Sigmoid colon (tissue), 7 donors: ENCODE measurements around the gene IL21R. TPM values are rescaled to one million over a fixed set of nuclear protein-coding genes. Genes with fewer than 3 reads are reported as not detected.

Source experiments
- DNase-seq: peaks from one replicate; pipeline ENCODE4 v3.0.0-alpha.2; 2019
- H3K27ac ChIP-seq, 4 donors: fragments of 200-600 bp; sonication (generic); one replicate each; pipeline ENCODE4 v1.5.1; 2016 to 2019; ENCODE audit warnings: mild to moderate bottlenecking in 1 of 4
- H3K27me3 ChIP-seq, 3 donors: fragments of 200-600 bp; sonication (generic); one replicate each; pipeline ENCODE4 v1.5.1; 2019; ENCODE audit warnings: mild to moderate bottlenecking in 1 of 3
- H3K36me3 ChIP-seq, 4 donors: fragments of 200-600 bp; sonication (generic); one replicate each; pipeline ENCODE4 v1.5.1; 2016 to 2019
- H3K4me1 ChIP-seq, 4 donors: fragments of 200-600 bp; sonication (generic); one replicate each; pipeline ENCODE4 v1.5.1; 2017 to 2019
- H3K4me3 ChIP-seq, 4 donors: fragments of 200-600 bp; sonication (generic); one replicate each; pipeline ENCODE4 v1.5.1; 2017 to 2019; ENCODE audit warnings: mild to moderate bottlenecking in 2 of 4, moderate library complexity in 1 of 4
- H3K9me3 ChIP-seq, 4 donors: fragments of 200-600 bp in 3 of 4; sonication (generic) in 3 of 4; one replicate each; pipeline versions ENCODE4 v1.5.1 to v1.6.1; 2013 to 2019
- CTCF ChIP-seq, 4 experiments: fragments of 450-650 bp in 3 of 4; fragments of 200-600 bp in 1 of 4; IDR thresholded peaks; one replicate each; pipeline ENCODE4 v1.5.1; 2016 to 2019; ENCODE audit warnings: antibody characterized with exemption in 4 of 4, mild to moderate bottlenecking in 3 of 4, moderate library complexity in 2 of 4
- EP300 ChIP-seq, 4 donors: sonication (generic); formaldehyde crosslinking; IDR thresholded peaks; one replicate each; pipeline ENCODE4 v1.6.1; 2017; ENCODE audit warnings: antibody characterized with exemption in 4 of 4
- POLR2A ChIP-seq, 2 donors: fragments of 450-650 bp; IDR thresholded peaks; one replicate each; pipeline ENCODE4 v1.6.1; 2016; ENCODE audit warnings: antibody characterized with exemption in 2 of 2, mild to moderate bottlenecking in 2 of 2, moderate library complexity in 2 of 2
- POLR2AphosphoS5 ChIP-seq, 4 donors: sonication (generic); formaldehyde crosslinking; IDR thresholded peaks; one replicate each; pipeline ENCODE4 v1.6.1; 2017; ENCODE audit warnings: antibody characterized with exemption in 4 of 4
- WGBS, 2 donors: extraction: QIAGEN DNeasy Blood & Tissue Kit; methylation state at CpG; one replicate each; pipeline ENCODE4 v1.1.7; 2013; 5-methylcytosine and 5-hydroxymethylcytosine counted together
- intact Hi-C: fragments of 100-400 bp; cut with DNase I; formaldehyde crosslinking; loops from one replicate; pipeline ENCODE4 v1.15.1; 2023
- polyA plus RNA-seq, 3 donors: library from polyadenylated mRNA; stranded (reverse); fragments of 200-250 nt; gene quantifications; one replicate each; pipeline ENCODE4 v1.2.3, GENCODE V29; 2013
- total RNA-seq, 4 donors: library from RNA; depleted of rRNA; stranded (reverse); fragments of >200 nt; gene quantifications; one replicate each; pipeline ENCODE4 v1.1.0, GENCODE V29; 2016
- donor health status: healthy with polysubstance abuse.
- donor health status: Bipolar disorder and iron deficiency.
- donor health status: healthy.

IL21R gene
- total and polyA plus RNA-seq, 7 donors: under 0.01 to 7.9 (median 0.27) TPM; not detected in 2

DNA sequence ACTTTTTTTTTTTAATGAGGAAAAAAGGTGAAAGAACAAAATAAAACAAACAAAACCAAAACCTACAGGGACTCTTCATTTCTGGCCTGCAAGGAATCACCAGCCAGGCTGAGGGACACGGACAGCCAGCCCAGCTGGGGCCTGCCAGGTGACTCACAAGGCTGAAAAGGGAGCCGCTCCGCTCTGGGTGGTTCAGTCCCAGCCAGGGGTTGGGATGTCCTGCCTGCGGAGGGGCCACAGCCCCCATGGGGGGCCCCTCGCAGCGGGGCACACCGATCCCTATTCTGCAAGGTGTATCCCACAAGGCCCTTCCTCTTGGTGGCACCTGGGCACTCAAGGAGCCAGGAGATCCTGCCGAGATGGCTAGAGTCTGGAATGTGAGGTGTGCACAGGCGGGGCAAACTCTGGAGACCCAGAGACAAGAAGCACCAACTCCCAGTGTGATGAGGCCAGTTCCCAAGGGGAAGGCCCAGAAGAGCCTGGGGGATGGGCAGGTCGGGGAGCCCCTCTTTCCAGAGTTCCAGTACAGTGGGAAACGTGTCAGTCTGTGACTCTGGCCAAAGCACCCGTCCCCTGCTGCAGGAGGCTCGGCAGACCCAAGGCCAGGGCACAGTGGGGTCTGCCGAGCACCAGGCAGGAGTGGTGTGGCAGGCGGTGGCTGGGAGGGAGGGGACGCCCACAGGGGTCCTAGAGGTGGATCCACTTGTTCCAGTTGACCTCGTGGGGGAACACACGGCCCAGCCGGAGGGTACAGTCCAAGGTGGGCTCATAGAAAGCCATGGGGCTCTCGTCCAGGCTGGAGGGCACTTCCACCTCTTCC, 58.9 kb downstream of the IL21R start:
- TF ChIP-seq EP300 (IDR thresholded peaks at IDR 0.05) (no peak), CTCF (IDR thresholded peaks at IDR 0.05) (no peak), POLR2AphosphoS5 (IDR thresholded peaks at IDR 0.05) (no peak)
- Histone ChIP-seq H3K36me3 (peaks cover 11 to 62% (median 44%) of the 10 kb centered on the region in 4 donors), H3K4me3 (no peak overlapping the region), H3K9me3 (no peaks in the 10 kb centered on the region), H3K27ac (peak overlapping the region in 1 of 4 donors; percentile 7), H3K27me3 (no peaks in the 10 kb centered on the region), H3K4me1 (no peaks in the 10 kb centered on the region)
- intact Hi-C loops: no loop called here
- WGBS, 2 donors: 83 to 88% methylated on average over 20 of the region's 20 CpGs
- no peak for DNase-seq

DNA sequence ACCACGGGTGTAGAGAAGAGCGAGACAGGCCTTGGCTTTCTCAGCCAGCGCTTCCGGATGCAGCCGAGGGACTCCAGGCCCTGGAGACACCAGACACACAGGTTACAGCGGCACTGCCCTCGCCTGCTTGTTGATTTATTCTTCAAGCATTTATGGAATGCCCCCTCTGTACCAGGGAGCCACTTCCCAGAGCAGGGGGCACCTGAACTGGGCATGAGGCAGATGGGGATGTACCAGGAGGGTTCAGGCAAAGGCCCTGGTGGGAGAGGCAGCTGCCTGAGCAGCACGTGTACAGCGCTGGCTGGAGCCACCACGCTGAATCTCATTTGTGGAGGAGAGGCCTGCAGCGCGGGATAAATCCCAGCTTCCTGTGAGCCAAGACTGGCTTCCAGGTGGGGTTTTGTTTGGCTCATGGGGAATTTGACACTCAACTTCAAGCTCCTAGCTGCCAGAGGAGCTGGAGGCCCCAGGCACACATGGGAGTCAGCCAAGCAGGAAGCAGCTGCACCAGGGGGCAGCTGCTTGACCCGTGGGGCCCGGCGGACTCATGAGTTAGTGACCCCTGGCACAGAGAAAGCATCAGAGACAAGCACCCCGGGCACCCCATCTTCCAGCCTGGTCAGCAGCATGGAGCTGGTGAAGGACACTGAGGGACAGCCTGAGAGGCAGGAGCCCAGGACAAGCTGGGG, 59.7 kb downstream of the IL21R start:
- no peak for TF ChIP-seq POLR2A (IDR thresholded peaks at IDR 0.05)
- TF ChIP-seq CTCF (IDR thresholded peaks at IDR 0.05): no peak
- no peak for TF ChIP-seq POLR2AphosphoS5 (IDR thresholded peaks at IDR 0.05)
- TF ChIP-seq EP300 (IDR thresholded peaks at IDR 0.05): no peak
- H3K4me1 ChIP-seq: no peaks in the 10 kb centered on the region
- peaks cover 11 to 69% (median 50%) of the 10 kb centered on the region in 4 donors for H3K36me3 ChIP-seq
- no peak overlapping the region for H3K4me3 ChIP-seq
- peak overlapping the region in 1 of 4 donors; percentile 7 for H3K27ac ChIP-seq
- DNase-seq: no peak
- H3K9me3 ChIP-seq: no peaks in the 10 kb centered on the region
- no peaks in the 10 kb centered on the region for H3K27me3 ChIP-seq
- intact Hi-C loops: no loop called here
- WGBS, 2 donors: 87 to 88% methylated on average over 16 of the region's 16 CpGs

- H3K36me3 ChIP-seq: peaks cover 14 to 76% (median 55%) of the 10 kb centered on the region in 4 donors
- H3K27me3 ChIP-seq: no peaks in the 10 kb centered on the region
- 91 to 93% methylated on average over 18 of the region's 18 CpGs for WGBS, 2 donors
- TF ChIP-seq CTCF (IDR thresholded peaks at IDR 0.05): no peak
- TF ChIP-seq POLR2AphosphoS5 (IDR thresholded peaks at IDR 0.05): no peak
- no peak for TF ChIP-seq POLR2A (IDR thresholded peaks at IDR 0.05)
- TF ChIP-seq EP300 (IDR thresholded peaks at IDR 0.05): no peak
- no peaks in the 10 kb centered on the region for H3K9me3 ChIP-seq
- intact Hi-C loops: no loop called here
- H3K4me1 ChIP-seq: no peaks in the 10 kb centered on the region
- H3K4me3 ChIP-seq: no peak overlapping the region
- no peak for DNase-seq
- no peak overlapping the region for H3K27ac ChIP-seq
Observed at GRCh38 chr16:27462200-27462845, 60.3 kb downstream of the IL21R start.

DNA sequence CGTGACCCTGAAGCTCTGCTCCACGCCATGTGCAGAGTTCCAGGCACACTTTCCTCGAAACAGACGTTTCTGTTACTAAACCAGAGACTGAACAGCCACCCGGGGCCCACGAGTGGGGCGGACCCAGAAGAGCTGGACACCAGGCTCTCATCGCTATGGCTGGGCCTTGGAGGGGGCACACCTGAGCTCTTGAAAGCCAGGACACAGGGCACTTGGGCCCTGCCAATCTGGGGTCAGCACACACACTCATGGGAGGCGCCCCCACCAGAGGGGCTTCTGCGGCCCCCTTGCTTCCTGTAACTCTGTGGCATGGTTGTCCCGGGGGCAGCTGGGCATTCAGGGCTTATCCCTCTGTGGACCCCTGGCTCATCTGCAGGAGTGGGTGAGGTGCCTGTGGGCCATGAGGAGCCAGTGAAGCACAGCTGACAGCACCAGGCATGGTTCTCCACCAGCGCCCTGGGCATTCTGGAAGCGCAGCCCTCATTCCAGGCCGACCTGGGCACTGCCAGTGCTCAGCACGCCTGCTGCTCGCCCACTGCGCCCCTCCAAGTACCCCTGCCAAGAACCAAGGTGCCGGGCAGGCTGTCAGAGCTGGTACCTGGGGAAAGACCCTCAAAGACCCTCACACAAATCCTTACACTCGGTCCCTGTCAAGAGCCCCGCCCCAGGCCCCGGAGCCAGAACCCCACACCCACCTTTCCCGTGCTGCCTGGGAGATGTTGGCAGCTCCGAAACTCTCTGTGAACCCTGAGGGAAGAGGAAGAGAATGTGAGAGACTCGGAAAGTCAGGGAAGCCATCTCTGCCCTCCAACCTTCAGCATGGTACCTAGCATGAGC, 61.1 kb downstream of the IL21R start:
- intact Hi-C loops: no loop called here
- no peak for DNase-seq
- TF ChIP-seq POLR2A (IDR thresholded peaks at IDR 0.05) (no peak), CTCF (IDR thresholded peaks at IDR 0.05) (no peak), POLR2AphosphoS5 (IDR thresholded peaks at IDR 0.05) (no peak), EP300 (IDR thresholded peaks at IDR 0.05) (no peak)
- Histone ChIP-seq H3K36me3 (peaks cover 19 to 84% (median 62%) of the 10 kb centered on the region in 4 donors), H3K9me3 (no peaks in the 10 kb centered on the region), H3K27ac (no peak overlapping the region), H3K27me3 (no peaks in the 10 kb centered on the region), H3K4me1 (no peaks in the 10 kb centered on the region), H3K4me3 (no peak overlapping the region)
- WGBS, 2 donors: 94% methylated on average over 24 of the region's 24 CpGs
